ENCODE results near the gene HAO2.

DNA sequence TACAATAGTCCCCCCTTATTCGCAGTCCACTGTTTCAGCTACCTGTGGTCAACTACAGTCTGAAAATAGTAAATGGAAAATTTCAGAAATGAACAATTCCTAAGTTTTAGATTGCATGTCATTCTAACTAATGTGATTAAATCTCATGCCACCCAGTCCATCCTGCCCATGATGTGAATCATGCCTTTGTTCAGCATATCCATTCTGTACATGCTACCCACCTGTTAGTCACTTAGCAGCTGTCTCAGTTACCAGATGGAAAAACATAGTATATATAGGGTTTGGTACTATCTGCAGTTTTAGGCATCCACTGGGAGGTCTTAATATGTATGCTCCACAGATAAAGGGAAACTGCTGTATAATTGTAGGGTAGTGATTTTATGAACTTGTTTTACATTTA, 16.6 kb upstream of the HAO2 start:
- no peak for TF ChIP-seq CTCF (conservative IDR thresholded peaks at IDR 0.05; ENCODE audit: low read length)
- no peak for TF ChIP-seq EZH2phosphoT487 (IDR thresholded peaks at IDR 0.05; ENCODE audit: borderline replicate concordance, low read depth, low read length)
